Measurements from ENCODE around the gene VAV3. TPM values are rescaled to one million over a fixed set of nuclear protein-coding genes. Genes with fewer than 3 reads are reported as not detected.
"Not testable (repeated sequence)": the region's sequence is repeated elsewhere in the genome, so short reads cannot be mapped to it uniquely, and the experiment has no call there.

Gene VAV3
- total and polyA plus RNA-seq, 12 donors: 0.72 to 3.4 (median 1.9) TPM

- no peak for DNase-seq
- intact Hi-C loops (cut with DNase I): no loop called here
- WGBS, 2 donors: 83 to 85% methylated on average over 4 of the region's 4 CpGs
Measured at GRCh38 chr1:107702946-107703571, 261.9 kb downstream of the VAV3 start.

DNA sequence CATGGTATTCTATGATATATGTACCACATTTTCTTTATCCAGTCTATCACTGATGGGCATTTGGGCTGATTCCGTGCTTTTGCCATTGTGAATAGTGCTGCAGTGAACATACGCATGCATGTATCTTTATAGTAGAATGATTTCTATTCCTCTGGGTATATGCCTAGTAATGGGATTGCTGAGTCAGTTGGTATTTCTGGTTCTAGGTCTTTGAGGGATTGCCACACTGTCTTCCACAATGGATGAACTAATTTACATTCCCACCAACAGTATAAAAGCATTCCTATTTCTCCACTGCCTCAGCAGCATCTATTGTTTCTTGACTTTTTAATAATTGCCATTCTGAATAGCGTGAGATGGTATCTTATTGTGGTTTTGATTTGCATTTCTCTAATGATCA is 264.3 kb downstream of the VAV3 start:
- H3K4me3 ChIP-seq; ATAC-seq; H3K27me3 ChIP-seq; H3K9me3 ChIP-seq; H3K27ac ChIP-seq; DNase-seq; intact Hi-C loops (cut with DNase I); H3K4me1 ChIP-seq: not testable (repeated sequence)
- 73 to 84% methylated on average over 3 of the region's 3 CpGs for WGBS, 2 donors
- H3K36me3 ChIP-seq: peaks cover 0 to 16% (median 0%) of the 10 kb centered on the region in 9 donors

More at GRCh38 chr1:107702946-107703571, 261.9 kb downstream of the VAV3 start:
- Histone ChIP-seq H3K27me3 (no peaks in the 10 kb centered on the region), H3K4me1 (no peaks in the 10 kb centered on the region), H3K36me3 (peaks cover 0 to 8% (median 0%) of the 10 kb centered on the region in 9 donors), H3K4me3 (no peak overlapping the region), H3K9me3 (no peaks in the 10 kb centered on the region), H3K27ac (no peak overlapping the region)
- TF ChIP-seq CTCF (IDR thresholded peaks at IDR 0.05): no peak
- no peak for ATAC-seq

GRCh38 chr1:107698161-107698560 is 266.8 kb downstream of the VAV3 start:
- no peaks in the 10 kb centered on the region for H3K27me3 ChIP-seq
- no peak overlapping the region for H3K4me3 ChIP-seq
- H3K4me1 ChIP-seq: no peaks in the 10 kb centered on the region
- H3K27ac ChIP-seq: no peak overlapping the region
- peaks cover 0 to 8% (median 0%) of the 10 kb centered on the region in 9 donors for H3K36me3 ChIP-seq
- intact Hi-C loops (cut with DNase I): no loop called here
- no peak for TF ChIP-seq CTCF (IDR thresholded peaks at IDR 0.05)
- no peak for DNase-seq
- ATAC-seq: no peak
- no peaks in the 10 kb centered on the region for H3K9me3 ChIP-seq
- 92 to 93% methylated on average over 6 of the region's 6 CpGs for WGBS, 2 donors

DNA sequence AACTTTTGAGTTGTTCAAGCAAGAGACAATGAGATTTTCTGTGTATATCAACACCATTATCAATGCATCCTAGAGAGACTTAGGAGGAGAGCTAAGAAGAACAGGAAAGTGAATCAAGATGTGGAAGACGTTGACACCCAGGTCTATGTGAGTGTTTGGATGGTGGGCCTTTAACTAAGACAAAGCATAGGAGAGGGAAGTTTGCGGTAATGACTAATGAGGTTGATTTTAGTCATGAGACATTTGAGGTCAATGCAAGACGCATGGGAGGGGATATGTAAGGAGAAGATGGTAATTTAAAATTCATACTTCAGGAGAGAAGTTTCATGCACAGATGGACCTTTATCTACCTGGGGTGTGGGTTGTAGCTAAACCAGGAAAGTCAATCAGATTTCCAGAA is 269.6 kb downstream of the VAV3 start:
- intact Hi-C loops (cut with DNase I): no loop called here
- 94 to 97% methylated on average over 3 of the region's 3 CpGs for WGBS, 2 donors
- H3K27ac ChIP-seq: no peak overlapping the region
- peaks cover 0 to 8% (median 0%) of the 10 kb centered on the region in 9 donors for H3K36me3 ChIP-seq
- H3K27me3 ChIP-seq: no peaks in the 10 kb centered on the region
- no peaks in the 10 kb centered on the region for H3K4me1 ChIP-seq
- no peak for ATAC-seq
- TF ChIP-seq CTCF (IDR thresholded peaks at IDR 0.05): no peak
- no peaks in the 10 kb centered on the region for H3K9me3 ChIP-seq
- H3K4me3 ChIP-seq: no peak overlapping the region
- no peak for DNase-seq

DNA sequence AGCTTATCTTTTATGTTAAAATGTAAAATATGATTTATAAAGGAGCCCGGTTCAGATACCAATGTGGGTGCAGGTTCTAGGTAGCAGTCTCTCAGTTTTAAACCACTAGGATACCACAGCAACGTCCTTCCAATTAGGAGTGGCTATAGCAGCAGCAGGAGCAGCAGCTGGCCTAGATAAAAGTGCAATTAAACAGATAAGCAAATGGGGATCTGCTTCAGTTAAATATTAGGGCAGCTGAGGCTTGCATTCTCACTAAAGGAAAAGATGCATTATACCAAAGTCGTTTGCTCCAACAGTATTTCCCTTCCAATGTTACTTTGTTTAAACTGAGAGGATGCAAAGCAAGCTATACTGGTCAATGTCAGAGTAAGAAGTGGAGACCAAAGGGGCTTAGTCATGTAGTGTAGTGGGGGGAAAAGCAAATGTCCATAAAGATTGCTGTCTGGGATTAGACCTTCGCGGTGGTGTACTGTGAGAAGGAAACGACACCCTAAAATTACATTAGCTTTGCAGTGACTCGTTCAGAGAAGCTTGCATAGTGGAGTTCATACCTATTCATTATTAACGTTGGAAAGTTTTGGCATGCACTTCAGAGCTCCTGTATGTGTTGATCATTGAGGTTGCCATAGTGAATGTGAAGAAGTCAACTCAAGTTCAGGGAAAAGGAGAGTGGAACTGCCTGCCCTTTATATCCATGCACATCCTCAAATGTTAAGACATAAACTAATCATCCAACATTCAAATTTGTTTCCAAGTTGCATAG is 272.2 kb downstream of the VAV3 start:
- no peak for TF ChIP-seq CTCF (IDR thresholded peaks at IDR 0.05)
- H3K36me3 ChIP-seq: peaks cover 0 to 7% (median 0%) of the 10 kb centered on the region in 9 donors
- ATAC-seq: no peak
- H3K4me1 ChIP-seq: no peaks in the 10 kb centered on the region
- H3K27me3 ChIP-seq: no peaks in the 10 kb centered on the region
- DNase-seq: no peak
- 59 to 65% methylated on average over 8 of the region's 8 CpGs for WGBS, 2 donors
- no peaks in the 10 kb centered on the region for H3K9me3 ChIP-seq
- intact Hi-C loops (cut with DNase I): no loop called here
- H3K27ac ChIP-seq: no peak overlapping the region
- H3K4me3 ChIP-seq: no peak overlapping the region
